ENCODE results near the gene GSE1.

The GSE1 gene

GRCh38 chr16:85616607-85617321 lies 3.6 kb downstream of the GSE1 start:
- DNase-seq (ENCODE audit: low read depth in 2 of 2) = no peak

- DNase-seq (ENCODE audit: low read depth in 2 of 2) = no peak
Measured at GRCh38 chr16:85617948-85618347, 4.8 kb downstream of the GSE1 start.

- no peak for DNase-seq (ENCODE audit: low read depth in 2 of 2)
Measured at GRCh38 chr16:85618521-85618920, 5.4 kb downstream of the GSE1 start.

GRCh38 chr16:85619101-85619891 lies 6.2 kb downstream of the GSE1 start:
- DNase-seq (ENCODE audit: low read depth in 2 of 2) = no peak

- no peak for DNase-seq (ENCODE audit: low read depth in 2 of 2)
Measured at GRCh38 chr16:85620374-85620773, 7.3 kb downstream of the GSE1 start.

- DNase-seq (ENCODE audit: low read depth in 2 of 2) = no peak
Measured at GRCh38 chr16:85621698-85622428, 8.7 kb downstream of the GSE1 start.

GRCh38 chr16:85622683-85623082 lies 9.6 kb downstream of the GSE1 start:
- DNase-seq (ENCODE audit: low read depth in 2 of 2) = no peak

- no peak for DNase-seq (ENCODE audit: low read depth in 2 of 2)
Measured at GRCh38 chr16:85623250-85623649, 10.1 kb downstream of the GSE1 start.

- no peak for DNase-seq (ENCODE audit: low read depth in 2 of 2)
Measured at GRCh38 chr16:85623997-85624601, 11.0 kb downstream of the GSE1 start.

GRCh38 chr16:85624646-85625045 lies 11.5 kb downstream of the GSE1 start:
- no peak for DNase-seq (ENCODE audit: low read depth in 2 of 2)

- DNase-seq (ENCODE audit: low read depth in 2 of 2) = no peak
Measured at GRCh38 chr16:85625053-85625452, 11.9 kb downstream of the GSE1 start.

GRCh38 chr16:85625485-85626117 lies 12.5 kb downstream of the GSE1 start:
- no peak for DNase-seq (ENCODE audit: low read depth in 2 of 2)

- DNase-seq (ENCODE audit: low read depth in 2 of 2) = no peak
Measured at GRCh38 chr16:85626191-85626981, 13.3 kb downstream of the GSE1 start.

- DNase-seq (ENCODE audit: low read depth in 2 of 2) = no peak
Measured at GRCh38 chr16:85627089-85627488, 14.0 kb downstream of the GSE1 start.

GRCh38 chr16:85627526-85628264 lies 14.6 kb downstream of the GSE1 start:
- no peak for DNase-seq (ENCODE audit: low read depth in 2 of 2)

- no peak for DNase-seq (ENCODE audit: low read depth in 2 of 2)
Measured at GRCh38 chr16:85628265-85628556, 15.1 kb downstream of the GSE1 start.

- DNase-seq (ENCODE audit: low read depth in 2 of 2) = no peak
Measured at GRCh38 chr16:85628645-85629044, 15.5 kb downstream of the GSE1 start.

GRCh38 chr16:85629326-85629725 lies 16.2 kb downstream of the GSE1 start:
- DNase-seq (ENCODE audit: low read depth in 2 of 2) = no peak

GRCh38 chr16:85629853-85630252 lies 16.7 kb downstream of the GSE1 start:
- no peak for DNase-seq (ENCODE audit: low read depth in 2 of 2)

GRCh38 chr16:85631230-85631629 lies 18.1 kb downstream of the GSE1 start:
- DNase-seq (ENCODE audit: low read depth in 2 of 2) = no peak
